Loucy (cell line): Measurements from ENCODE around the gene STARD10.
"Not testable (repeated sequence)": the region's sequence is repeated elsewhere in the genome, so short reads cannot be mapped to it uniquely, and the experiment has no call there.

Source experiments
- H2AFZ ChIP-seq: fragments of 200-600 bp; sonication (generic); 2 replicates; pipeline ENCODE4 v1.6.0; 2016; ENCODE audit warnings: antibody characterized with exemption, mild to moderate bottlenecking, low read length, moderate library complexity
- H3F3A ChIP-seq: fragments of 200-600 bp; 2 replicates; pipeline ENCODE4 v1.6.0; 2016; ENCODE audit warnings: antibody characterized with exemption, low read depth, mild to moderate bottlenecking
- H3K27me3 ChIP-seq: fragments of 200-600 bp; sonication (generic); 2 replicates; pipeline ENCODE4 v1.6.1; 2014; ENCODE audit warnings: low read length, mild to moderate bottlenecking; ENCODE audit not compliant: insufficient read depth, poor library complexity, severe bottlenecking
- H3K36me3 ChIP-seq: fragments of 200-600 bp; sonication (generic); 2 replicates; pipeline ENCODE4 v1.6.1; 2016; ENCODE audit warnings: low read length; ENCODE audit not compliant: insufficient read depth
- H3K4me1 ChIP-seq: fragments of 200-600 bp; sonication (generic); 2 replicates; pipeline ENCODE4 v1.5.1; 2014; ENCODE audit warnings: low read length, mild to moderate bottlenecking; ENCODE audit not compliant: insufficient read depth, poor library complexity, severe bottlenecking
- H3K4me2 ChIP-seq: fragments of 200-600 bp; sonication (generic); 2 replicates; pipeline ENCODE4 v1.6.0; 2014; ENCODE audit warnings: antibody characterized with exemption, low read length, low read depth, mild to moderate bottlenecking; ENCODE audit not compliant: poor library complexity, severe bottlenecking
- H3K4me3 ChIP-seq: fragments of 200-600 bp; sonication (generic); 2 replicates; pipeline ENCODE4 v1.5.1; 2014; ENCODE audit warnings: low read length, mild to moderate bottlenecking, mixed read lengths; ENCODE audit not compliant: poor library complexity, severe bottlenecking
- H3K79me2 ChIP-seq: fragments of 200-600 bp; sonication (generic); 2 replicates; pipeline ENCODE4 v1.6.1; 2014; ENCODE audit warnings: low read length; ENCODE audit not compliant: insufficient read depth
- H3K9ac ChIP-seq: fragments of 200-600 bp; sonication (generic); 2 replicates; pipeline ENCODE4 v1.6.0; 2014; ENCODE audit warnings: mild to moderate bottlenecking, low read depth, low read length, moderate library complexity; ENCODE audit not compliant: poor library complexity, severe bottlenecking
- H3K9me2 ChIP-seq: fragments of 200-600 bp; sonication (generic); replicated peaks from 2 replicates; pipeline ENCODE4 v1.6.1; 2016; ENCODE audit warnings: low read depth, low read length, mixed read lengths
- H3K9me3 ChIP-seq: fragments of 200-600 bp; sonication (generic); 2 replicates; pipeline ENCODE4 v1.6.1; 2014; ENCODE audit warnings: mild to moderate bottlenecking, antibody characterized with exemption, low read length, low read depth; ENCODE audit not compliant: insufficient read depth
- H4K20me1 ChIP-seq: fragments of 200-600 bp; sonication (generic); 2 replicates; pipeline ENCODE4 v1.6.0; 2014; ENCODE audit warnings: antibody characterized with exemption, low read length, mild to moderate bottlenecking; ENCODE audit not compliant: insufficient read depth, poor library complexity, severe bottlenecking
- EZH2phosphoT487 ChIP-seq: fragments of 200-600 bp; IDR thresholded peaks from 2 replicates; pipeline ENCODE4 v1.6.1; 2018; ENCODE audit warnings: antibody characterized with exemption, mild to moderate bottlenecking, moderate library complexity, borderline replicate concordance
- TF ChIP-seq, protein P1 (sequence below): fragments of 200-600 bp; sonication (generic); conservative IDR thresholded peaks from 2 replicates; pipeline ENCODE4 v1.5.1; 2014; ENCODE audit warnings: mild to moderate bottlenecking, antibody characterized with exemption, low read length

Gene STARD10

DNA sequence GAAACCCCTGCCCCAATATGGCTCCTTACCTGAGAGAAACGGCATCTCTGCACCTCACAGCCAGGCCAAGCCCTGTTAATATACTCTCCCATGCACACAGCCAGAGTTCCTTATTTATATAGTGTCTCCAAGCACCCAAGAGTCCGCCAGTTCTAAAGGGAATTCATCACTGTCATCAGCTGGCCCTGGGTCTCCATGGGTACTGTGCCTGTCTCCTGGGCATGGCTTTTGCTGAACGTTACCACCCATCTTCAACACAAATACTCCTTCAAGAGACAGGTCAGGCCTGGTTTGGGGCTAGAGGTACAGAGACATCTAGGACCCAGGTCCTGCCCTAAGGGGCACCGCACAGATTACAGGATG lies 18.7 kb upstream of the STARD10 start:
- H3K9me3 ChIP-seq: no peaks in the 10 kb centered on the region
- peak overlapping the region; percentile 94 for H3K9ac ChIP-seq
- H3K27me3 ChIP-seq: no peaks in the 10 kb centered on the region
- peaks cover 61% of the 10 kb centered on the region for H3K79me2 ChIP-seq
- peak overlapping the region; percentile 82 for H3K4me2 ChIP-seq
- peak overlapping the region; percentile 96 for H3K4me3 ChIP-seq
- no peak overlapping the region for H2AFZ ChIP-seq
- no peaks in the 10 kb centered on the region for H3F3A ChIP-seq
- peaks cover 34% of the 10 kb centered on the region for H3K4me1 ChIP-seq
- no peaks in the 10 kb centered on the region for H3K9me2 ChIP-seq
- no peaks in the 10 kb centered on the region; the same call in 1 of the 2 replicates for H3K36me3 ChIP-seq
- TF ChIP-seq EZH2phosphoT487: no peak
- TF ChIP-seq, protein P1, sequence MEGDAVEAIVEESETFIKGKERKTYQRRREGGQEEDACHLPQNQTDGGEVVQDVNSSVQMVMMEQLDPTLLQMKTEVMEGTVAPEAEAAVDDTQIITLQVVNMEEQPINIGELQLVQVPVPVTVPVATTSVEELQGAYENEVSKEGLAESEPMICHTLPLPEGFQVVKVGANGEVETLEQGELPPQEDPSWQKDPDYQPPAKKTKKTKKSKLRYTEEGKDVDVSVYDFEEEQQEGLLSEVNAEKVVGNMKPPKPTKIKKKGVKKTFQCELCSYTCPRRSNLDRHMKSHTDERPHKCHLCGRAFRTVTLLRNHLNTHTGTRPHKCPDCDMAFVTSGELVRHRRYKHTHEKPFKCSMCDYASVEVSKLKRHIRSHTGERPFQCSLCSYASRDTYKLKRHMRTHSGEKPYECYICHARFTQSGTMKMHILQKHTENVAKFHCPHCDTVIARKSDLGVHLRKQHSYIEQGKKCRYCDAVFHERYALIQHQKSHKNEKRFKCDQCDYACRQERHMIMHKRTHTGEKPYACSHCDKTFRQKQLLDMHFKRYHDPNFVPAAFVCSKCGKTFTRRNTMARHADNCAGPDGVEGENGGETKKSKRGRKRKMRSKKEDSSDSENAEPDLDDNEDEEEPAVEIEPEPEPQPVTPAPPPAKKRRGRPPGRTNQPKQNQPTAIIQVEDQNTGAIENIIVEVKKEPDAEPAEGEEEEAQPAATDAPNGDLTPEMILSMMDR: no peak
- H4K20me1 ChIP-seq: peaks cover 8% of the 10 kb centered on the region

DNA sequence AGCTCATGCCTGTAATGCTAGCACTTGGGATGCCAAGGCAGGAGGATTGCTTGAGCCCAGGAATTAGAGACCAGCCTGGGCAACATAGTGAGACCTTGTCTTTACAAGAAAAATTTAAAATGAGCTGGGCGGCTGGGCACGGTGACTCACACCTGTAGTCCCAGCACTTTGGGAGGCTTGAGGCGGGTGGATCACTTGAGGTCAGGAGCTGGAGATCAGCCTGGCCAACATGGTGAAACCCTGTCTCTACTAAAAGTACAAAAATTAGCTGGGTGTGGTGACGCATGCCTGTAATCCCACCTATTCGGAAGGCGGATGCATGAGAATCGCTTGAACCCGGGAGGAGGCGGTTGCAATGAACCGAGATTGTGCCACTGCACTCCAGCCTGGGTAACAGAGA lies 17.8 kb upstream of the STARD10 start:
- not testable (repeated sequence) for H3K9me3 ChIP-seq, H4K20me1 ChIP-seq, H3K27me3 ChIP-seq, H3F3A ChIP-seq, H2AFZ ChIP-seq, H3K9me2 ChIP-seq, H3K36me3 ChIP-seq
- peak overlapping the region; percentile 82 for H3K4me2 ChIP-seq
- peaks cover 39% of the 10 kb centered on the region for H3K4me1 ChIP-seq
- H3K79me2 ChIP-seq: peaks cover 52% of the 10 kb centered on the region
- H3K4me3 ChIP-seq: peak overlapping the region; percentile 96
- H3K9ac ChIP-seq: peak overlapping the region; percentile 94

GRCh38 chr11:72808331-72808798 lies 14.5 kb upstream of the STARD10 start:
- H3K9me3 ChIP-seq: no peaks in the 10 kb centered on the region
- peaks cover 4% of the 10 kb centered on the region for H4K20me1 ChIP-seq
- peak overlapping the region; percentile 41 for H3K9ac ChIP-seq
- peaks cover 23% of the 10 kb centered on the region for H3K79me2 ChIP-seq
- no peaks in the 10 kb centered on the region for H3K27me3 ChIP-seq
- H3K36me3 ChIP-seq: no peaks in the 10 kb centered on the region
- no peaks in the 10 kb centered on the region for H3K9me2 ChIP-seq
- peaks cover 30% of the 10 kb centered on the region for H3K4me1 ChIP-seq
- H3K4me2 ChIP-seq: no peak overlapping the region
- H3F3A ChIP-seq: 0 out of 2 replicates have a peak, but pooled peaks cover 5% of the 10 kb centered on the region
- no peak overlapping the region for H3K4me3 ChIP-seq
- H2AFZ ChIP-seq: no peak overlapping the region
- TF ChIP-seq, protein P1: no peak
- TF ChIP-seq EZH2phosphoT487: no peak

GRCh38 chr11:72807792-72808191 lies 13.9 kb upstream of the STARD10 start:
- H3K36me3 ChIP-seq: no peaks in the 10 kb centered on the region
- H3K27me3 ChIP-seq: no peaks in the 10 kb centered on the region
- peaks cover 17% of the 10 kb centered on the region for H3K79me2 ChIP-seq
- no peak for TF ChIP-seq EZH2phosphoT487
- TF ChIP-seq, protein P1: no peak
- no peak overlapping the region for H2AFZ ChIP-seq
- H3K4me2 ChIP-seq: no peak overlapping the region
- no peaks in the 10 kb centered on the region for H3K9me2 ChIP-seq
- no peaks in the 10 kb centered on the region for H3K9me3 ChIP-seq
- H4K20me1 ChIP-seq: peaks cover 4% of the 10 kb centered on the region
- H3K4me3 ChIP-seq: no peak overlapping the region
- peak overlapping the region; percentile 41 for H3K9ac ChIP-seq
- H3F3A ChIP-seq: 0 out of 2 replicates have a peak, but pooled peaks cover 5% of the 10 kb centered on the region
- H3K4me1 ChIP-seq: peaks cover 26% of the 10 kb centered on the region
